SH-SY5Y (cell line): ENCODE measurements around the gene TRDN.

ENCODE experiments used
- GATA2 ChIP-seq: IDR thresholded peaks from 2 replicates; pipeline ENCODE4 v1.6.1; 2011; ENCODE audit warnings: mild to moderate bottlenecking, low read depth, low read length
- GATA3 ChIP-seq: IDR thresholded peaks from 2 replicates; pipeline ENCODE4 v1.6.1; 2011; ENCODE audit warnings: low read depth, mild to moderate bottlenecking, low read length, moderate library complexity

GRCh38 chr6:123533862-123534648, 102.7 kb downstream of the TRDN start:
- TF ChIP-seq GATA2 (no peak), GATA3 (no peak)
